ENCODE measurements around the gene PRKACA.

PRKACA gene

DNA sequence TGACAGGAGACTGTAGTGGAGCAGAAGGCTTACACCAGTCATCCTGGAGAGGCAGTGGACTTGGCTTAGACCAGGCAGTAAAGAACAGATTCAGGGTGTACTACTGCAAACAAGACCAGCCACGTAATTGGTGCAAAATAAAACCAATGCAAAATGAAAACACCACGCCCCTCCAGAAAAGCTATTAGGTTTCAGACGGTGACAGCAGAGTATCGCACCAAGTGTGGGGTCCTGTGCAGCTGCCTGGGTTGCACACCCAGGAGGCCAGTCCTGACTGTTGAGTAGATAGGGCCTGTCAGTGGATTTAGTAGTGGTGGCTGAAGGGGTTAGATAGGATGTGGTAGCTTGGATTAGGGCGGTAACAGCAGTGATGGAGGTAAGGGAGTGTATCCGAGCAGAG lies 5.4 kb upstream of the PRKACA start:
- no peak for TF ChIP-seq CTCF (IDR thresholded peaks at IDR 0.05; ENCODE audit: insufficient read depth, low read depth, low read length, missing control alignments)
- no peak for DNase-seq (ENCODE audit: low read depth)
- H3K4me3 ChIP-seq (ENCODE audit: low read length): no peak overlapping the region

- H3K4me3 ChIP-seq (ENCODE audit: low read length): no peak overlapping the region
- DNase-seq (ENCODE audit: low read depth): no peak
- no peak for TF ChIP-seq CTCF (IDR thresholded peaks at IDR 0.05; ENCODE audit: insufficient read depth, low read depth, low read length, missing control alignments)
Measured at GRCh38 chr19:14120497-14120780, 2.9 kb upstream of the PRKACA start.

GRCh38 chr19:14119644-14120496 lies 2.3 kb upstream of the PRKACA start:
- DNase-seq (ENCODE audit: low read depth): no peak
- no peak for TF ChIP-seq CTCF (IDR thresholded peaks at IDR 0.05; ENCODE audit: insufficient read depth, low read depth, low read length, missing control alignments)
- no peak overlapping the region for H3K4me3 ChIP-seq (ENCODE audit: low read length)

- DNase-seq (ENCODE audit: low read depth): no peak
- no peak for TF ChIP-seq CTCF (IDR thresholded peaks at IDR 0.05; ENCODE audit: insufficient read depth, low read depth, low read length, missing control alignments)
- no peak overlapping the region for H3K4me3 ChIP-seq (ENCODE audit: low read length)
Measured at GRCh38 chr19:14119146-14119545, 1.6 kb upstream of the PRKACA start.

GRCh38 chr19:14118165-14119051 lies 846 bp upstream of the PRKACA start:
- TF ChIP-seq CTCF (IDR thresholded peaks at IDR 0.05; ENCODE audit: insufficient read depth, low read depth, low read length, missing control alignments): no peak
- DNase-seq (ENCODE audit: low read depth): peak; percentile 69
- H3K4me3 ChIP-seq (ENCODE audit: low read length): peak overlapping the region; percentile 52

- no peak for TF ChIP-seq CTCF (IDR thresholded peaks at IDR 0.05; ENCODE audit: insufficient read depth, low read depth, low read length, missing control alignments)
- no peak for DNase-seq (ENCODE audit: low read depth)
Measured at GRCh38 chr19:14116918-14117578, 514 bp downstream of the PRKACA start.

More at GRCh38 chr19:14116918-14117578, 514 bp downstream of the PRKACA start:
- H3K4me3 ChIP-seq (ENCODE audit: low read length): peak overlapping the region; percentile 63

Data from epithelial cell of esophagus (primary cell).